HCT116 (cell line): ENCODE results near the gene PLBD2.

Experiments used
- ATF3 ChIP-seq: IDR thresholded peaks from 2 replicates; pipeline ENCODE4 v1.6.1; 2012
- CTCF ChIP-seq, 3 experiments: fragments of 200-600 bp in 1 of 3; sonication (generic) in 1 of 3; IDR thresholded peaks in 2 of 3; conservative IDR thresholded peaks in 1 of 3; 2 replicates each; pipeline ENCODE4 v1.5.1; 2012 to 2017; ENCODE audit warnings: low read depth in 2 of 3, low read length in 2 of 3, antibody characterized with exemption in 1 of 3, borderline replicate concordance in 1 of 3, control low read depth in 1 of 3, mild to moderate bottlenecking in 1 of 3, mixed read lengths in 1 of 3, mixed run types in 1 of 3, moderate library complexity in 1 of 3; ENCODE audit not compliant: insufficient read depth in 1 of 3
- EGR1 ChIP-seq: IDR thresholded peaks from 2 replicates; pipeline ENCODE4 v1.6.1; 2012; ENCODE audit warnings: low read depth
- ELF1 ChIP-seq: IDR thresholded peaks from 2 replicates; pipeline ENCODE4 v1.6.1; 2012; ENCODE audit warnings: low read depth, borderline replicate concordance
- EZH2phosphoT487 ChIP-seq: fragments of 200-600 bp; IDR thresholded peaks from 2 replicates; pipeline ENCODE4 v1.6.1; 2018; ENCODE audit warnings: antibody characterized with exemption, borderline replicate concordance
- MAX ChIP-seq: IDR thresholded peaks from 2 replicates; pipeline ENCODE4 v1.6.1; 2012
- POLR2A ChIP-seq: IDR thresholded peaks from 2 replicates; pipeline ENCODE4 v1.7.0; 2011; ENCODE audit warnings: borderline replicate concordance; ENCODE audit not compliant: insufficient read depth, insufficient read length; ENCODE audit errors: extremely low read depth
- POLR2AphosphoS5 ChIP-seq: IDR thresholded peaks from 2 replicates; pipeline ENCODE4 v1.6.1; 2011; ENCODE audit warnings: mild to moderate bottlenecking, low read depth, low read length, moderate library complexity
- TCF7L2 ChIP-seq: IDR thresholded peaks from 2 replicates; pipeline ENCODE4 v1.7.0; 2011; ENCODE audit warnings: borderline replicate concordance, inconsistent platforms; ENCODE audit not compliant: insufficient read depth, insufficient read length; ENCODE audit errors: extremely low read depth
- YY1 ChIP-seq: IDR thresholded peaks from 2 replicates; pipeline ENCODE4 v1.6.1; 2011; ENCODE audit warnings: low read length, low read depth, moderate library complexity, mild to moderate bottlenecking; ENCODE audit not compliant: insufficient replicate concordance; ENCODE audit errors: extremely low read depth
- ZFX ChIP-seq: fragments of 450-650 bp; IDR thresholded peaks from 2 replicates; pipeline ENCODE4 v1.6.1; 2017

- no peak for TF ChIP-seq CTCF (IDR thresholded peaks at IDR 0.05 in 2 of 3, conservative IDR thresholded peaks at IDR 0.05 in 1 of 3; ENCODE audit: borderline replicate concordance in 1 of 3, insufficient read depth in 1 of 3, low read depth in 2 of 3, low read length in 2 of 3)
- no peak for TF ChIP-seq ELF1
- no peak for TF ChIP-seq POLR2A
- TF ChIP-seq MAX: no peak
- TF ChIP-seq YY1: no peak
- TF ChIP-seq ZFX: no peak
- TF ChIP-seq POLR2AphosphoS5: no peak
- TF ChIP-seq EGR1: no peak
- no peak for TF ChIP-seq TCF7L2
- no peak for TF ChIP-seq EZH2phosphoT487
- TF ChIP-seq ATF3: no peak
Measured at GRCh38 chr12:113396828-113397496, 38.6 kb downstream of the PLBD2 start.
